ENCODE data around the gene PNPO.
"Not testable (repeated sequence)": the region's sequence is repeated elsewhere in the genome, so short reads cannot be mapped to it uniquely, and the experiment has no call there.

PNPO gene

DNA sequence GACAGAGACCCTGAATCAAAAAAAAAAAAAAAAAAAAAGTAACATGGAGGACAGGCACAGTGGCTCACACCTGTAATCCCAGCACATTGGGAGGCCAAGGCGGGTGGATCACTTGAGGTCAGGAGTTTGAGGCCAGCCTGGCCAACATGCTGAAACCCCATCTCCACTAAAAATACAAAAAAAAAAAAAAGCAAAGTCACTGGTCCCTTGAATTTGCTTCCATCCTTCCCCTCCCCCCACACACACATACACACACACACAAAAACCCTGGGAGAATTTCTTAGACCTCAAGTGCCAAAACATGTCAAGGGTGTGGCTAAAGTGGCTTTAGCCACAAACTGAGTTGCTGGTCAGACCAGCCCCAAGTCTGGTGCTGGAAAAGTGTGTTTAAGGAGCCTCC lies 47.1 kb downstream of the PNPO start:
- not testable (repeated sequence) for H3K4me1 ChIP-seq (ENCODE audit: control insufficient read depth, insufficient read depth, low read length); H3K4me3 ChIP-seq (ENCODE audit: low read length); H3K9me3 ChIP-seq (ENCODE audit: control insufficient read depth, insufficient read depth, low read length); H3K27me3 ChIP-seq (ENCODE audit: control insufficient read depth, insufficient read depth, low read length); H3K36me3 ChIP-seq (ENCODE audit: control insufficient read depth, insufficient read depth, low read length); H3K27ac ChIP-seq (ENCODE audit: low read length); DNase-seq (ENCODE audit: low read depth, low spot score)
- no CpG with 5 or more reads among the region's 1 CpG for WGBS (ENCODE audit: insufficient coverage, insufficient read length)

DNA sequence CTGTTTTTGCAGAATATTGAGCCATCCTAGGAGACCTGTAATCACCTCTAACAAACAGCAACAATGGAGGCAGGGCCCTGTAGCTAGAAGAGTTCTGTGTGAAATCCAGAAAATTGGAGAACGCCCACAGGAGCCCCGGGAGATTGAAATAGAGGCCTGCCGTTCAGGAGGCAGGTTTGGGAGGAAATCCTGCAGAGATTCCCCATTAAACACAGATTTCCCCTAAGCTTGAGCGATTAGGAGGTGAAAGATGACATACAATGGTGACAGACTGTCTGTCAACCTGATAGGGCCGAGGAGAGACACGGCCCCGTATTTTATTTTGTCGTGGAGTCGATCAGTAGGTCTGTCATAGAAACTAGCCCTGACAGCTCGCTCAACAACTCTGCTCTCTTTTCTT lies 47.8 kb downstream of the PNPO start:
- Histone ChIP-seq H3K4me1 (ENCODE audit: control insufficient read depth, insufficient read depth, low read length) (peaks cover 6% of the 10 kb centered on the region), H3K27me3 (ENCODE audit: control insufficient read depth, insufficient read depth, low read length) (no peaks in the 10 kb centered on the region), H3K4me3 (ENCODE audit: low read length) (no peak overlapping the region), H3K36me3 (ENCODE audit: control insufficient read depth, insufficient read depth, low read length) (no peaks in the 10 kb centered on the region), H3K9me3 (ENCODE audit: control insufficient read depth, insufficient read depth, low read length) (no peaks in the 10 kb centered on the region), H3K27ac (ENCODE audit: low read length) (no peak overlapping the region)
- DNase-seq (ENCODE audit: low read depth, low spot score) = no peak
- no CpG with 5 or more reads among the region's 10 CpGs for WGBS (ENCODE audit: insufficient coverage, insufficient read length)

DNA sequence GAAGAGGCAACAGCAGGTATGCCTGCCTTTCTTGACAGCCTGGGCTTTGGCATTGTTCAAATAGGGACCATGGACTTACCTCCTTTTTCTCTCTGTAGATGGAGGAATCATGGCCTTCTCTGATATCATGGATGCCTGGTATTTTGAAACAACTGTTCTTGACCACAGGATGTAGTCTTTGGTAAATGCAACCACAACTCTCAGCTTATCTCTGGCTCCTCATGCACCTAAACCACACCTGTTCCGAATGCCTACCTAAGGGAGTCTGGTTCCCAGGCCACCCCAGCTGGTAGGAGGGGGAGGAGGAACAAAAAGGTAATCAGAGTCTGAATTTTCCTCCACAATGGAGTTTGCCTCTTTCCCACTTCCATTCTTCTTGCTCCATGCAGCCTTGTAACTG lies 48.3 kb downstream of the PNPO start:
- Histone ChIP-seq H3K27ac (ENCODE audit: low read length) (no peak overlapping the region), H3K27me3 (ENCODE audit: control insufficient read depth, insufficient read depth, low read length) (no peaks in the 10 kb centered on the region), H3K36me3 (ENCODE audit: control insufficient read depth, insufficient read depth, low read length) (no peaks in the 10 kb centered on the region), H3K9me3 (ENCODE audit: control insufficient read depth, insufficient read depth, low read length) (no peaks in the 10 kb centered on the region), H3K4me3 (ENCODE audit: low read length) (no peak overlapping the region), H3K4me1 (ENCODE audit: control insufficient read depth, insufficient read depth, low read length) (peaks cover 8% of the 10 kb centered on the region)
- DNase-seq (ENCODE audit: low read depth, low spot score) = no peak
- WGBS (ENCODE audit: insufficient coverage, insufficient read length) = no CpG with 5 or more reads among the region's 1 CpG

DNA sequence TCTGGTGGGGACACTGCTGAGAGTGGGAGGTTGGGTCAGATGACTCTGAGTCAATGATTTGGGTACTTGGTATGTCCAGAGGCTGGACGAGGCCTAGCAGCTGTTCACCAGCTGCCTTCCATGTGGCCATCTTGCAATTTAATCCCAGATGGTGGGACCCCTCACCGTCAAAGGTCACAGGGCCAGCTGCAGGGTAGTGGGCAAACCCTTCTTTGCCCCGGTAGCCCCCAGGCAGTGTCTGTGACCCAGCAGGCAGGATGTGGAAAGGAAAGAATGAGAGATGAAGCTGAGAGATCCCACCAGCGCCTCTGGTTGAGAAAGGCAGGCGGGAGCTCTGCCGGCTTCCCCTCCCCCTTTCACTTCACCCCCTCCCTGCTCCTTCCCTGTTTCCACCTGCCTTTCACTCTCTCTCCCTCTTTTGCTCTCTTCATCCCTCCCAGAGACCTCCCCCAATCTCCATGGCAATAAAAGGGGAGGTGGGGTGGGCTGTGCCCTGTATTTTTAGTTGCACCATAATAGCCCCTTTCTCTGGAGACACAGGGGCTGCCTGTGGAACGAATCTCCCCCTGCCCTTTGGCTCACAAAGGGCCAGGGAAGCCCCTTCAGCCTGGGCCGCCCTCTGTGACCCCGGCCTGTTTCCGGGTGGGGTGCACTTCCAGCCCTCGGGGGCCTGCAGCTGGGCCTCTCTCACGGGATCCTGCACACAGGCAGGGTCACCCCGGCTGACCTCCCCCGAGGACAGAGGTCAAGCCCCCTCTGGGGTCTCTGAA lies 49.8 kb downstream of the PNPO start:
- Histone ChIP-seq H3K9me3 (ENCODE audit: control insufficient read depth, insufficient read depth, low read length) (no peaks in the 10 kb centered on the region), H3K36me3 (ENCODE audit: control insufficient read depth, insufficient read depth, low read length) (no peaks in the 10 kb centered on the region), H3K27me3 (ENCODE audit: control insufficient read depth, insufficient read depth, low read length) (no peaks in the 10 kb centered on the region), H3K27ac (ENCODE audit: low read length) (no peak overlapping the region), H3K4me3 (ENCODE audit: low read length) (no peak overlapping the region), H3K4me1 (ENCODE audit: control insufficient read depth, insufficient read depth, low read length) (peaks cover 14% of the 10 kb centered on the region)
- DNase-seq (ENCODE audit: low read depth, low spot score) = no peak
- WGBS (ENCODE audit: insufficient coverage, insufficient read length) = no CpG with 5 or more reads among the region's 14 CpGs

DNA sequence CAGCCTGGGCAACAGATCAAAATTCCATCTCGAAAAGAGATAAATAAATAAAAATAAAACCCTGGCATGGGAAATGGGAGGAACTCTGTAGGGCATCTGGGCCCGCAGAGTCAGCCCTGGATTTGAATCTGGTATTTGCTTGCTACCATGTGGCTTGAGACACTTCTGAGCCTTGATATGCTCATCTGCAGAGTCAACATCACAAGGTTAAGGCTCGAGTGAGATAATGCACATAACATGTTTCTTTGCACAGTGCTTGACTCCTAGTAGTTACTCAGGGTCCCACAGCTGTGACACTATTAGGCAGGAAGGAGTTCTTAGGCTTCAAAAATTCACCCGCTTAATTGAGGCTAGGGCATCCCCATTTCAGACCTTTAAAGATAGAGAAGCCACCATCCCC lies 50.8 kb downstream of the PNPO start:
- WGBS (ENCODE audit: insufficient coverage, insufficient read length) = no CpG with 5 or more reads among the region's 4 CpGs
- Histone ChIP-seq H3K27me3 (ENCODE audit: control insufficient read depth, insufficient read depth, low read length) (no peaks in the 10 kb centered on the region), H3K4me3 (ENCODE audit: low read length) (no peak overlapping the region), H3K27ac (ENCODE audit: low read length) (no peak overlapping the region), H3K36me3 (ENCODE audit: control insufficient read depth, insufficient read depth, low read length) (no peaks in the 10 kb centered on the region), H3K9me3 (ENCODE audit: control insufficient read depth, insufficient read depth, low read length) (no peaks in the 10 kb centered on the region), H3K4me1 (ENCODE audit: control insufficient read depth, insufficient read depth, low read length) (peaks cover 14% of the 10 kb centered on the region)
- DNase-seq (ENCODE audit: low read depth, low spot score) = no peak

DNA sequence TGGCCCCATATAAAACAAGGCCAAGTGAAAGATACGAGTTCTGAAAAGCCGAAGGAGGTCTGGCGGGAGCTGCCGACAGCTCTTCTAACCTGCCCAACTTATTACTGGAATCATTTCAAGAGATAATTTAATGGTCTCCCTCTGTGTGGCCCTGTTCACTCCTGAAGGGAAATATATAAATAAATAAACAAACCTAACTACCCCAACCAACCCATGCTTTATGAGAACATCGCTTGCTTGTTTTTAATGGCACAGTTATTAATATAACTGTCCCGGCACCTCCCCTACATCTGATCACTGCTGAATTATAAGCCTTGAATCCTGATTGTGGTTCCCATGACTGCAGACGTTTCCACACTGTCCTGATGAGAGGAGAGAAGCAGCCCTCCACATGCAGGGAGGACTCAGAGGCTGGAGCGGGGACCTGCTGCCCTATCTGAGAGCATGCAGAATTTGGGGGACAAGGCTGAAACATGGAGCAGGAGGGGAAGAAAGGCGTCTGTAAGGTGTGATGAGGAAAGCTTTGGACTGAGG lies 51.7 kb downstream of the PNPO start:
- Histone ChIP-seq H3K36me3 (ENCODE audit: control insufficient read depth, insufficient read depth, low read length) (no peaks in the 10 kb centered on the region), H3K27ac (ENCODE audit: low read length) (no peak overlapping the region), H3K27me3 (ENCODE audit: control insufficient read depth, insufficient read depth, low read length) (no peaks in the 10 kb centered on the region), H3K4me3 (ENCODE audit: low read length) (no peak overlapping the region), H3K4me1 (ENCODE audit: control insufficient read depth, insufficient read depth, low read length) (peaks cover 13% of the 10 kb centered on the region), H3K9me3 (ENCODE audit: control insufficient read depth, insufficient read depth, low read length) (no peaks in the 10 kb centered on the region)
- no CpG with 5 or more reads among the region's 9 CpGs for WGBS (ENCODE audit: insufficient coverage, insufficient read length)
- no peak for DNase-seq (ENCODE audit: low read depth, low spot score)

DNA sequence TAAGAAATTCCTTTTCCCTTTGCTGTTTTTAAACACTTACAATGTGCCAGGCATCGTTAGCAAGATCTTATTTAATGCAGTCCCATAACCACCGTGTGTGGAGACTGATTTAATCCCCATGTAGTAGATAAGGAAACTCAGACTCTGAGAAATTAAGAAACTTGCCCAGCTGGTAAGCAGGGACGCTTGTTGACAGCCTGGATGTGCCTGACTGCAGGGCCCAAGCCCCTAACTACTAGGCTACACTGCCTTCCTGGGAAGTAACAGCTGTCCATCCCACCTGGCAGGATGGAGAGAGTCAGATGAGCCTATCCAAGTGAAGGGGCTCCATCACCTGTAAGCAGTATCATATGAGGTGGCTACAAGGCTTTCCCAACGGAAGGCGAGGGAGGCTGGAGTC lies 52.6 kb downstream of the PNPO start:
- peaks cover 13% of the 10 kb centered on the region for H3K4me1 ChIP-seq (ENCODE audit: control insufficient read depth, insufficient read depth, low read length)
- no CpG with 5 or more reads among the region's 5 CpGs for WGBS (ENCODE audit: insufficient coverage, insufficient read length)

DNA sequence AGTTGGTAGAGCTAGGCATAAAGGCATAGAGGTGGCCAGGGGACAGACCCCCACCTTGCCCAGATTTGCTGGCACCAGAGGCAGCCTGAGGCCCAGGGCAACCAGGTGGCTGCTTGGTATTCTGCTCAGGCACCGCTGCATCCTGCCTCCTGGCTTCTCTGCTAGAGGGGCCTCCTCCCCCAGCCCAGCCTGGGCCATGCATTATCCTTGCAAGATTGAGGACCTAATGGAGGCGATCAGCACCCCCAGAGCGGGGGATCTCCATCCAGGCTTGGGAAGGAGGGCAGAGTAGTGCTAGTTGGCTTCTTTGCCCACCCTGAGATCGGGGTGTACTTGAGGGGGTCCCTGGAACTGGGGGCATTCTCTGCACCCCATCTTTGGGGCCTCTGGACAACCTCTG lies 53.4 kb downstream of the PNPO start:
- Histone ChIP-seq H3K36me3 (ENCODE audit: control insufficient read depth, insufficient read depth, low read length) (no peaks in the 10 kb centered on the region), H3K4me3 (ENCODE audit: low read length) (no peak overlapping the region), H3K4me1 (ENCODE audit: control insufficient read depth, insufficient read depth, low read length) (peaks cover 13% of the 10 kb centered on the region), H3K27ac (ENCODE audit: low read length) (no peak overlapping the region), H3K27me3 (ENCODE audit: control insufficient read depth, insufficient read depth, low read length) (no peaks in the 10 kb centered on the region), H3K9me3 (ENCODE audit: control insufficient read depth, insufficient read depth, low read length) (no peaks in the 10 kb centered on the region)
- no CpG with 5 or more reads among the region's 4 CpGs for WGBS (ENCODE audit: insufficient coverage, insufficient read length)
- DNase-seq (ENCODE audit: low read depth, low spot score) = no peak

More for the DNA sequence above, 52.6 kb downstream of the PNPO start:
- Histone ChIP-seq H3K4me3 (ENCODE audit: low read length) (no peak overlapping the region), H3K27ac (ENCODE audit: low read length) (no peak overlapping the region), H3K36me3 (ENCODE audit: control insufficient read depth, insufficient read depth, low read length) (no peaks in the 10 kb centered on the region), H3K9me3 (ENCODE audit: control insufficient read depth, insufficient read depth, low read length) (no peaks in the 10 kb centered on the region), H3K27me3 (ENCODE audit: control insufficient read depth, insufficient read depth, low read length) (no peaks in the 10 kb centered on the region)
- DNase-seq (ENCODE audit: low read depth, low spot score) = no peak

DNA sequence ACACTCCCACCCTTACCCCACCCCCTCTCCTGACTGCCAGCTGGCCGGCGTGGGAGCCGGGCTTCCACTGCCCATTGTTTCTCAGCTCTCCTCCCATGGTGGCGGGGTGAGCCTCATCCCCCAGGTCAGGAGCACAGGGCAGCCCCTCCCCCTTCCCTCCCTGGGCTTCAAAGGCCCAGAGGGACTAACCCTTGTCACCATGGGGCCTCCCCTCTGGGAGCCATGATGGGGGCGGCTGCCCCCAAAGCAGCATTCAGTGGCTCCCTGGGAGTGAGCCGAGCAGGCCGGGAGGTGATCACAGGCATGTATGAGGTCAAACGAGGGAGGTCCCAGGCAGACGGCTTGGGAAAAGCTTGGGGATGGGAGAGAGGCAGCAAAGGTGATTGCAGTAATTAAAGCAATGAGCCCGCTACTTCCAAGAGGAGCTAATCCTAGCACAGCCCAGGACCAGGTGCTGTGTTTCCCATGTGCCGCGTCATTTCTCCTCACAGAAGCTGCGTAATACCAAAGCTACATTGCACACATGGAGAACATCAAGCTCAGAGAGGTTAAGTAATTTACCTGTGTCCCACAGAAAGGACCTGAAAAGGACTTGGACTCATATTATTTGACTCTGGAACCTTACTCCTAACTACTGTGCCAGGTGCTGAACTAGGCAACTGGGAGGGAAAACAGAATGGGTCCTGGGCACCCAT lies 54.0 kb downstream of the PNPO start:
- no peak for DNase-seq (ENCODE audit: low read depth, low spot score)
- Histone ChIP-seq H3K36me3 (ENCODE audit: control insufficient read depth, insufficient read depth, low read length) (no peaks in the 10 kb centered on the region), H3K4me3 (ENCODE audit: low read length) (no peak overlapping the region), H3K4me1 (ENCODE audit: control insufficient read depth, insufficient read depth, low read length) (peaks cover 13% of the 10 kb centered on the region), H3K9me3 (ENCODE audit: control insufficient read depth, insufficient read depth, low read length) (no peaks in the 10 kb centered on the region), H3K27ac (ENCODE audit: low read length) (no peak overlapping the region), H3K27me3 (ENCODE audit: control insufficient read depth, insufficient read depth, low read length) (no peaks in the 10 kb centered on the region)
- no CpG with 5 or more reads among the region's 13 CpGs for WGBS (ENCODE audit: insufficient coverage, insufficient read length)

DNA sequence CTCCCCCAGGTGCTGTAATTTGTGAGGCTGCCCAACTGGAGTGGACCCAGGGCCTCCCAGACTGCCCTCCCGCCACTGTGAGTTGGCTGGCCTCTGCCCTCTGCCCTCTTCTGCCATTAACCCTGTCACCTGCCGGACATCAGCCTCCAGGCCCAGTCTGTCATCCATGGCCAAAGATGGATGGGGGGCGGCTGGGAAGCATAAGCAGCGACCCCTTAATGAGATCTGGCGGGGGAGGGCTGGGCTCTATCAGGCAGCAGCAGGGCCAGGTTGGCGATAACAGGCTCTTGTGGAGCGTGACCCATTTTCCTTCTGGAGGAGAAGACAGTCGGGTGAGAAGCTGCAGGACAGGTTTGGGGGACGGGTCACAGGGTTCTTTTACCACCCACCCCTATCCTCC lies 54.8 kb downstream of the PNPO start:
- Histone ChIP-seq H3K4me3 (ENCODE audit: low read length) (no peak overlapping the region), H3K4me1 (ENCODE audit: control insufficient read depth, insufficient read depth, low read length) (peaks cover 9% of the 10 kb centered on the region), H3K27ac (ENCODE audit: low read length) (no peak overlapping the region), H3K9me3 (ENCODE audit: control insufficient read depth, insufficient read depth, low read length) (no peaks in the 10 kb centered on the region), H3K27me3 (ENCODE audit: control insufficient read depth, insufficient read depth, low read length) (no peaks in the 10 kb centered on the region), H3K36me3 (ENCODE audit: control insufficient read depth, insufficient read depth, low read length) (no peaks in the 10 kb centered on the region)
- no CpG with 5 or more reads among the region's 9 CpGs for WGBS (ENCODE audit: insufficient coverage, insufficient read length)
- DNase-seq (ENCODE audit: low read depth, low spot score) = no peak
